ENCODE data around the gene B3GALNT2.
A peak's percentile ranks its signal among the peaks of the same experiment; 100 is the strongest.
"Not testable (repeated sequence)": the region's sequence is repeated elsewhere in the genome, so short reads cannot be mapped to it uniquely, and the experiment has no call there.

Gene B3GALNT2

DNA sequence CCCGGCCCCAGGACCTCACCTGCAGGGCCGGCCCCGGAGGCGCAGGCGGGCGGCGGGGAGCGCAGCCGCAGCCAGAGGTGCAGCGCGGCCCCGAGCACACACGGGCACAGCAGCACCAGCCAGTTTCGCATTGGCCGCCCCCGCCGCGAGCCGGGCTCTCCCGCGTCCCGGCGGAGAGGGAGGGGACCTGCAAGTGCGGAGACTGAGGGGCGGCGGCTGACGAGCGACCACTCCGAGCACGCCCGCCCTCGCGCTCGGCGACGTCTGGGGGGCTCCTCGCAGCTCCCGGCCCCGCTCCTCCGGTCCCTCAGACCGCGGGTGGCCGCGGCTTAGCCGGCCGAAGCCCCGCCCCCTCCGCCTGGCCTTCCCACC lies at the start of gene B3GALNT2:
Gene B3GALNT2 (minus strand): TSS at position 331 of the 372 bp plus-strand sequence. CDS start 200 bp downstream, at position 131.
- H3K4me3 ChIP-seq (ENCODE audit: low read depth, low read length): peak within 1 kb of the TSS; percentile 91

DNA sequence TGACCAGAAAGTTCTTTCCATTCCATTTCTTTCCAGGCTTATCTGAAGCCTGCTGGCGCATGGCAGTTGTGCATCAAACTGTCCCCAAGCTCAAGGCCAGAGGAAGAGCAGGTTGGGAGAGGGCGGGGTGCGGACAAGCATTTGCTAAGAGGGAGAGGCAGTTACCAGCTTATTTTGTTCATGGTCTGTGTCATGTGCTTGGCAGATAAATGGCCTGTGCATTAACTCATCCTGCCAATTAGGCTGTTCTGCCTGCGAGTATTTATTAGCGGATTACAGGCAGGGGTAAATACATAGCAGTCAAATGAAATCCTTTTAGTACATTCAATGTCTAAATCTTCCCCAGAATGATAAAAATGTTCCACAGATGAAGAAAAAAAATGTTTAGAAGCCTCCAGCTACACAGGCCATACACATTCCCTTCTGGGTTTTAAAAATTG lies 48.9 kb upstream of the B3GALNT2 start:
- H3K4me3 ChIP-seq (ENCODE audit: low read depth, low read length): no peak overlapping the region

DNA sequence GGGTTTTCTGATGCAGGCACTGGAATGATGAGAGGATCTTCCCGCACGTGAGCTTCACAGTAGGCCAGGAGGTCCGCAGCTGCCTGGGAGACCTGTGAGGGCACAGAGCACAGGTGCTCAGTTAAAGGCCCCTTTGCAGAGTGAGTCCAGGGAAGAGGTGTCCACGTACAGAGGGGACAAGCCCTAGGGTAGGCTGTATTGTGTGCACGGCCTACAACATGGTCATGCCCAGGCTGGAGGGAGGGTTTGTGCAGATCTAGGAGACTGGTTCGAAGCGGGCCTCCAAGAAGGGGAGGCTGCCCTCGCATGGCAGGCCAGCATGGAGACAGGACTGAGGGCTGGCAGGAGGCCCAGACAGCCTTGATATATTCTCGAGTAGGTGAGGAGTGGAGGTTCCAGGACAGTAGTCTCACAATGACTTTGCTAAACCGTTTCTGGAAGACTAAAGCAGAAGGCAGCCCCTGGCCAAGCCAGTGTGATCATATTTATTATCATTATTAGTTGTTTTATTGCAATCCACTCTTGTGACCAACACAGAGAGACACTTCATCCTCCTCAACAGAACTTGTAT lies 48.0 kb upstream of the B3GALNT2 start:
- no peak overlapping the region for H3K4me3 ChIP-seq (ENCODE audit: low read depth, low read length)

DNA sequence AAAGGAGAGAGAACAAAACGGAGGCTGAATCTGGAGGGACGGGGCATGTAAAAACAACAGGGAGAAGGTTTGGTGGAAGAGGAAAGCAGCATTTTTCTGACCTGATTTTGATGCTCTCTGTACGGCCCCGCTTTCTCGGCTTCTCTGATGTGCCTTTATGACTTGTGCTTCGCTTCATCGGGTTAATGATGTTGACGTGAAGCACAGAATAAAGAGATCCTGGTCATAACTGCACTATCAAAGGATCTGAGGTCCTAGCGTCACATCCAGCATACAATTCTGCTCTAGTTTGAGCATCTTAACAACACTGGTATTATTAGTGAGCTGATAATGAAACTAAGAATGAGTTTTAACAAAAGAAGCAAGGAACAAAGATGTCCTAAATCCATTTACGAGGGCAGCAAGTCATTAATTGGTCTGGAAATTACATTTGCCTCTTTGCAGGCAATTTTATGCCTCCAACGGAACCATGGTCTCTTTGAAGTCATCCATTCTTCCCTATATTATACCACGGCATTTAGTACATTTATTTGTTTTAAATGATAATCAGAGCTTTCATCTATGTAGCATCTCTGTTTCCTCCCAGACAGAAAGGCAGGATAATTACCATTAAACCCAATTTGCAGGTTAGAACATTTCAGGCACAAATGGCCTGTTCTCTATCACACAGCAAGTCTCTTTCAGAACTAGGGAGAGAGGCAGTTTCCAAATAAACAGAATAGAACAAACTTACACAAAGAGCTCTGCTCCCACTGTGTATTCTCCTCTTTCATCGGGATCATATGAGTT lies 45.3 kb upstream of the B3GALNT2 start:
- H3K4me3 ChIP-seq (ENCODE audit: low read depth, low read length): no peak overlapping the region

DNA sequence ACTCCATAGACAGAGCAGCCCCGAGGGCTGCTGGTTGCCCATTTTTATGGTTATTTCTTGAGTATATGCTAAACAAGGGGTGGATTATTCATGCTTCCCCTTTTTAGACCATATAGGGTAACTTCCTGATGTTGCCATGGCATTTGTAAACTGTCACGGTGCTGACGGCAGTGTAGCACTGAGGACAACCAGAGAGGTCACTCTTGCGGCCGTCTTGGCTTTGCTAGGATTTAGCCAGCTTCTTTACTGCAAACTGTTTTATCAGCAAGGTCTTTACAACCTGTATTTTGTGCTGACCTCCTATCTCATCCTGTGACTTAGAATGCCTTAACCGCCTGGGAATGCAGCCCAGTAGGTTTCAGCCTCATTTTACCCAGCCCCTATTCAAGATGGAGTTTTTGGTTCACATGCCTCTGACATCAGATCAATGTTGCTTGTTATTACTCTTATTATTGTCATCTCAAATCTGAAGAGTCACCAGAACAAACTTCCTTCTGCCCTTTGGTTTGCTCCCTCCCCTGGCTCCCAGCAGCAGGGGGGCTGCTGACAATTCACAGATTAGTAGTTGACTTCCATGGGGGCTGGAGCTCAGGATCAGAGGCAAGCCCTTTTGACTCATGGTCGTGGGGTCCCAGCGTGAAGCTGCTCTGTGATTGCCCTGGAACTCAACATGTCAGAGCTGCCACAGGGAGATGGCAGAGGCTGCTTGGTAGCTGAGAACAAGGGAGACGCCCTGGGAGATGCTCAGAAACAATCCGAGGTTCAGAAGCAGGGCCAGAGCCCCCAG lies 42.3 kb upstream of the B3GALNT2 start:
- not testable (repeated sequence) for H3K4me3 ChIP-seq (ENCODE audit: low read depth, low read length)

DNA sequence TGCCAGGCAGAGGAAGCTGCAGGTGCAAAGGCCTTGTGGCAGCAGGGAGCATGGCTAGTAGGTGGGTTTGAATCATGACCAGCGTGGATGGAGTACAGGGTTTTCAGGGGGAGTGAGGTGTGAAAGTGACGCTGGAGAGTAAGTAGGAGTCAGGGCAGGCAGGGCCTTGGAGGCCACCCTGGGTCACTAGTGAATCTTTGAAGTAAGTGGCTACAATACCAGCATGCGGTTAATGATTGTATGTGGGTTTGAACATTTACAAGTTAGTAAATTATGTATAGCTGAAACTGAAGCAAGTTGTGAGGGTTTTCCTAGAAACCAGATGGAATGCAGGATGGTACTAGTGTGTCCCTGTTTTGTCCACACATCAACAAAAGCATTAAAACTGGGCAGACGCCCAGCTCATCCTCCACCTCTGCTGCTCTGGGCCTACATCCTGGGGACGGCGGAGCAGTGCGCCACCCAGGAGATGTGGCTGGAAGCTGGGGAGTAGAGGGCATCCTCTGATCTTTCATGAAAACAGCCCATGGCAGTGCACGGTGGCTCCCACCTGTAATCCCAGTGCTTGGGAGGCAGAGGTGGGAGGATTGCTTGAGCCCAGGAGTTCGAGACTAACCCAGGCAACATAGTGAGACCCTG lies 41.2 kb upstream of the B3GALNT2 start:
- no peak overlapping the region for H3K4me3 ChIP-seq (ENCODE audit: low read depth, low read length)

DNA sequence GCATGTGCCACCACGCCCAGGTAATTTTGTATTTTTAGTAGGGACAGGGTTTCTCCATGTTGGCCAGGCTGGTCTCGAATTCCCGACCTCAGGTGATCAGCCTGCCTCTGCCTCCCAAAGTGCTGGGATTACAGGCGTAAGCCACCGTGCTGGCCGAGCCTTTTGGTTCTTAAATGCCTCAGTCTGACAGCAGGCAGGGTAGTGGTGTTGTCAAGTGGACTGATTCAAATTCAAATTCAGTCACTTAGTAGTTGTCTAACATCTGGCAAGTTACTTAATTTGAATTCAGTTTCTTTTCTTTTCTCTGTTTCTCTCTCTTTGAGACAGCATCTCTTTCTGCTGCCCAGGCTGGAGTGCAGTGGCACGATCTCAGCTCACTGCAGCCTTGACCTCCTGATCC lies 38.6 kb upstream of the B3GALNT2 start:
- H3K4me3 ChIP-seq (ENCODE audit: low read depth, low read length): not testable (repeated sequence)

DNA sequence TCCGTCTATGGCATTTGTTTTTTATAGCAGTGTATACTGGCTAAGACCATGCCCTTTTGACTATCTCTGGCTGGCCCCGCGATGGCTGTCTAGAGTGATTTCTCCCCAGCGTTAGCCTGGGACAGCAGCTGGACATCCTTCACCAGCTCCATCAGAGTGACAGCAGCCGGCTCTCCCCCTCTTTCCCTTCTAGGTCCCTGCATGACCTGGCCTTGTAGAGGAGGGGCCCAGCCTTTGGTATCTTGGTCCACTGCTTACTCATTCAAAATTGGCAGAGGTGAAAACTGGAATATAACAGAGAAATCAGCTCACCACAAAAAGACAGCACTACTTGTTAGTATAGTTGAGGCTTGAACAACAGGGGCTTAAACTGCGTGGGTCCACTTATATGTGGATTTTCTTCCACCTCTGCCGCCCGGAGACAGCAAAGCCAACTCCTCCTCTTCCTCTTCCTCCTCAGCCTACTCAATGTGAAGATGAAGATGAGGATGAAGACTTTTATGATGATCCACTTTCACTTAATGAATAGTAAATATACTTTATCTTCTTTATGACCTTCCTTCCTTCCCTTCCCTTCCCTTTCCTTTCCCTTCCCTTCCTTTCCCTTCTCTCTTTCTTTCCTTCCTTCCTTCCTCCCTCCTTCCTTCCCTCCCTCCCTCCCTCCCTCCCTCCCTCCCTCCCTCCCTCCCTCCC lies 29.4 kb upstream of the B3GALNT2 start:
- no peak overlapping the region for H3K4me3 ChIP-seq (ENCODE audit: low read depth, low read length)

DNA sequence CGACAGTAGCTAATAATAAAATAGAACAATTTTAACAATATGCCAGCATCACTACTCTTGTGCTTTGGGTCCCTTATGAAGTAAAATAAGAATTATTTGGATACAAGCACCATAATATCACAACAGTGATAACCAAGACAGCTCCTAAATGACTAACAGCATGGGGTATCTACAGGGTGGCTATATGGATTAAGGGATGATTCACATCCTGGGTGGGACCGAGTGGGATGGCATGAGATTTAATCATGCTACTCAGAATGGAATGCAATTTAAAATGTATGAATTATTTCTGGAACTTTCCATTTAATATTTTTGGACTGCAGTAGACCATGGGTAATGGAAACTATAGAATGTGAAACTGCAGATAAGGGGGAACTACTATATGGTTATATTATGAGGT lies 28.1 kb upstream of the B3GALNT2 start:
- H3K4me3 ChIP-seq (ENCODE audit: low read depth, low read length): no peak overlapping the region

DNA sequence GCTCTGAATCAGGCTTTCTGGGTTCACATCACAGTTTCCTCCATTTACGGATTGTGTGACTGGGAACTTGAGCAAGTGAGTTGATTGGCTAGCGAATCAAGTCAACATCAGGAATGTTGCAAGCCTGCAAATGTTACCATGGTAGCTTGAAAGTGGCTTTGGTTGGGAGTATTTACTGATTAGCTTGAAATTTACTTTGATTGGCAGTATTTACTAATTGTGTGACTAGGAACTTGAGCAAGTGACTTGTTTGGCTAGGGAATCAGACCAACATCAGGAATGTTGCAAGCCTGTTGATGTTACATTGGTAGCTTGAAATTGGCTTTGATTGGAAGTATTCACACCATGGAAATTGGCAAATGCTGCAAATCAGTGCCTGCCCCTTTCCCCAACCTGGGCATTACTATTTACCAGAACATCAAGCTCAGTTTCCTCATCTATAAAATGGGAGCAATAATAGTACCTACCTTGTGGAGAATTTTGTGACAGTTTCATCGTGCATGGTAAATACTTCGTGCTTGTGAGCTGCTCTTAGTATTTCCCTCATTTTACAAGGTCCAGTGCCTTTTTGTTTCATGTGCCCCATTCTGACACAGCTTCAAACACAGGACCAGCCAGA lies 23.1 kb upstream of the B3GALNT2 start:
- H3K4me3 ChIP-seq (ENCODE audit: low read depth, low read length): no peak overlapping the region

DNA sequence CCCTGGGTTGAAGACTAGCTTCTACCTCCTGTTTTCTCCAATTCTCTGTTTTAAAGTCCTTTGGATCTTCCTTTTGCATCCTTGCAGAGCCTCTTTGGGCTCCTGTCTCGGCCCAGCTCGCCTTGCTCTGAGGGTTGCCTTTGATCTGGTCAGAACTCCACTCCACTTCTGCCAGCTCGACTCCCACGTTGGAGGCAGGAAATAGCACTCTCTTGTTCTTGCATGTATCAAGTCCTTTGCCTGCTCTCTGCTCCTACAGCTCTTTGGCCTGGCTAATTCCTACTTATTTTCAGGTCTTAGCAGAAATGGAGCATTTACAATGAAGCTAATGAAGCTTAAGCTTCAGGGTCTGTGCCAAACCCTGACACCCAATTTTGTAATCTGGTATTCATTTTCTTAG lies 21.1 kb upstream of the B3GALNT2 start:
- H3K4me3 ChIP-seq (ENCODE audit: low read depth, low read length): no peak overlapping the region

DNA sequence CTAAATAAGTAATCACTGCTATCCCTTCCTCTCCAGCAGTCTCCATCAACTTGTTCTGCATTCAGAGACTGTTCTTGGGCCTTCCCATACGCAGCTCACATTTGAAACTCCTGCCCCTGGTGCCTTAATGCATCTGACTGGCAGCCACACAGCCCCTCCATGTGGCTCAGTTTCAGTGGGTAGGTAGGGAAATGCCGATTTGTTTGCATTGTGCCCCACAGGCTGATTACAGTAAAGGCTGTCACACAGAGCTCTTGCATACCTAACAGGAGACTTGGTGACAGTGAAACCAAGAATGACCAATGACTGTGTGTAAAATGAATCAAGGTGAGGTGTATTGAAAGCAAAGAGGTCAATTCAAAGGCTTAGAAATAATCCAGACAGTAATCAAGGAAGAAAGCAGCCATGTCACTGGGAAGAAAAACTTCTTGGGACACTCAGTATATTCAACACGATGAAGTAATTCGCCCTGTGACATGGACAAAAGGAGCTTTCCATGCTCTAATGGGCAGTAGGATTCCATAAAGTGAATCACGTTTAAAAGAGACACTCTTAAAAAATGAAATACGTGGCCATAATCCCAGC lies 12.7 kb upstream of the B3GALNT2 start:
- no peak overlapping the region for H3K4me3 ChIP-seq (ENCODE audit: low read depth, low read length)

DNA sequence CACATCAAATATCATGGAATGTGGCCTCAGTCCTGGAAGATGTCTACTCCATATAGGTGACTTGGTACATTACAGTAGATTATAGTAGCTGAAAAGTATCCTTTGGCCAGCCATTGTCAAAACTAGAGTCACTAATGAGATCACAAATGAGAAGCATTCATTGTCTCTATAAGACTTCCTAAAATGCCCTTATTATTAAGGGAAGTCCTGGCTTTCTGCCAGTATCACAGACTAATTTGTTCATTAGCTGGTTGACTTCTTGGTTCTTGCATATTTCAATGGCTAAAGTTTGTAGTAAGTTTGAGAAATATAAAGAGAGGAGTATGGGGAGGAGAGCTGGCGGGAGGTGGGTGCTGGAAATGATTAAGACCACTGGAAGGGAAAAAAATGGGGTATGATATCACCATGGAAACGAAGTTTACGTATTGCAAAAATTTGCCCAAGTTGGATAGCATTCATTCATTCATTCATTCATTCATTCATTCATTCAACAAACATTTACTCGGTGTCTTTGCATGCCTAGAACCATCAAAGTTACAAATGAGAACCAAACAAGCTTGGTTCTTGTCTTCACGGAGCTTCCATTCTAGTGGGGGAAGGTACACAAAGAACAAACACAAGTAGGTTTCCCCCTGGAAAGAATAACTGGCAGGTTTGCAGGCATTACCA lies 11.7 kb upstream of the B3GALNT2 start:
- H3K4me3 ChIP-seq (ENCODE audit: low read depth, low read length): no peak overlapping the region

DNA sequence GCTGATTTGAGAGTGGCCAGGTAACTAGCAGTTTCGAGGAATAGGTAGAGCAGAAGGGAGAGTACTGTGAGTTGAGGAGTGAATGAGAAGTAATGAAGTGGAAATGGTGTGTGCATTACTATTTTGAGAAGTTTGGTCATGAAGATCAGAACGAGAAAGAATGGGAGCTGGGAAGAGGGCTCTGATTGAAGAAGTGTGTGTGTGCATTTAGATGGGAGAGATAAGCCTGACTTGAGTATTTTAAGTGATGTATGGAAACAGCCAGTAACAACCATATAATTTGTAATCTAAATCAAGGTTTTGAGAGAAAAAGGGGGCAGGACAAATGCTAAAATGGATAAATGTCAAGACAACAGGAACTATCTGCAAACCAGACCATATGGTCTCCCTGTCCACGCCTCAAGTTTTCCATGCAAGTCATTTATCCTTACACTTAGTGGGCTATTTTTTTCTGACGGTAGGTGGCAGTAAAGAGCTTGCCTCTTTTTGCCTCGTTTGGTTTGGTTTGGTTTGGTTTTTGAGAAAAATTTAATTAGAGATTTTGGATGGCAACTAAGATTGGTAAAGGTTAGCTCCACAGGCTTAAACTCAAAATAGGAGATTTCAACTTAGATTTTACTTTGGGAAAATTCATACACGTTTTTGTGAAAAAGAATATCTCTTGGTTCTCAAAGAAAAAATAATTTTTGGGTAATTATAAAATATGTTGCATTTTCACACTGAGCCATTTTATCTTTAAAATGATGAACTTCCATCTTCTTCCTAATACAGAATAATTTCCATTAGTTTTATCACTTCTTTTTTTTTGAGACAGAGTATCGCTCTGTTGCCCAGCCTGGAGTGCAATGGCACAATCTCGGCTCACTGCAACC lies 9.5 kb upstream of the B3GALNT2 start:
- no peak overlapping the region for H3K4me3 ChIP-seq (ENCODE audit: low read depth, low read length)

DNA sequence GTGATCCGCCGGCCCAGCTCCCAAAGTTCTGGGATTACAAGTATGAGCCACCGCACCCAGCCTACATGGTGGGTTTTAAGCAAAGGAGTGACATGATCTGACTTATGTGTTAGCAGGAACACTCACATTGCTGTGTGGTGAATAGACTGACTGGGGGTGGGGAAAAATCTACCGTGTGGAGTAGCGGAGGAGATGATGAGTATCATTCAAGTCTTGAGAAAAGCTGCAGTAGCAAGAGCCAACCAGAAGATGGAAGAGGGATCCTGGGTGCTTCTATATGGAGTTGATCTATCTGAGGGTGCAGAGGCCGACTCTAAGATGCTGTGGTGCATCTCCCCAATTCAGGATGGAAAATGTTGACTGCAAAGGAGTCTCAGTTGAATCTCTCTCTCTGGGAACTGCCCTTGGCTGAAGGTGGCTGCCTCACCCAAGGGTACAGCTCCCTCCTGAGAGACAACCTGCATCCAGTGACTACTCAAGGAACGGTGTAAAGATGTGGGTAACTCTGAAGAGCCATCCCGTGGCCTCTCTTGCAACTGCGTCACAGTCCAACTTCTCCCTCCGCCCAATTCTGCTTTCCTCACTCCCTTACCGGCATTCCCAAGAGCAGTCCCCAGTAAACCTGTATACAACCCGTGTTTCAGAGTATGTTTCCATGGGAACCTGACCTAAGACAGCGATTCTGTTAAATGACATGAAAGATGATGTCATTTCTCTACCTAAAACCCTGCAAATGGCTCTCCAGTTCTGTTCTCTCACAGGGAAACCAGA lies 7.4 kb upstream of the B3GALNT2 start:
- H3K4me3 ChIP-seq (ENCODE audit: low read depth, low read length): no peak overlapping the region

DNA sequence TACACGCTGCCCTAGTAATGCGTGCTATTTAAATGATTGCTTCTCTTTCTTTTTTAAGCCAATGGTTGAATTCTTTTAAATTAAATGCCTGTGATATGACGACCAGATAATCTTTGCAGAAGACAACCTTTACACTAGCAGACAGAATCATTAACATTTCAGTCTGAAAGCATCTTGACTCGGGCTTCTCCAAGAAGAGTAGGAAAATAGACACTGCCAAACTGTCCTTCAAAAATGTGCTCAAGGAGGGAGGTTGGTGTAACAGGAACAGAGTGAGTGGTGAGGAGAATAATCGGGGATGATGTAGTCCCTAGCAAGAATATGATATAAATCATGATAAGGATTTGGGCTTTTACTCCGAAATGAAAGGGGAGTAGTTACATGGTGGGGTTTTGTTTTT lies 6.6 kb upstream of the B3GALNT2 start:
- no peak overlapping the region for H3K4me3 ChIP-seq (ENCODE audit: low read depth, low read length)

DNA sequence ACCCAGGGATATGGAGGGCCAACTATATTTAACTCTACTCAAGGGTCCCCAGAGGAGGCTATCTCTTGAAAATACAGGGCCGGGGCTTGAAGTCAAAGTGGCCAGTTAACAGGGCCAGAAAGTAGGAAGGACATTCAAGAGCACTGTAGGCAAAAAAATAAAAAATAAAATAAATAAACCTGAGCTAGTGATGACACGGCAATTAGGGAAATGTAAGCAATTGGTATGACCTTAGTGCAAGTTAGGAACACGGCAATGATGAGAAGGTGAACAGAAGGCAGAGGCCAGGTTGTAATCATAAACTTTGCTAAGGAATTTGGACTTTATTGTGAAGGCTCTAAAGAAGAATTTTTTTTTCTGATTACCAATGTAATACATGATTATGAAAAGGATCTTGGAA lies 3.4 kb upstream of the B3GALNT2 start:
- no peak overlapping the region for H3K4me3 ChIP-seq (ENCODE audit: low read depth, low read length)
